NCI-H748 (cell line): ENCODE data around the gene THSD7B.

ENCODE experiments used
- DNase-seq: peaks from one replicate; lab custom pipeline; 2025; ENCODE audit not compliant: unreplicated experiment; lab: John Stamatoyannopoulos, UW

The THSD7B gene

DNA sequence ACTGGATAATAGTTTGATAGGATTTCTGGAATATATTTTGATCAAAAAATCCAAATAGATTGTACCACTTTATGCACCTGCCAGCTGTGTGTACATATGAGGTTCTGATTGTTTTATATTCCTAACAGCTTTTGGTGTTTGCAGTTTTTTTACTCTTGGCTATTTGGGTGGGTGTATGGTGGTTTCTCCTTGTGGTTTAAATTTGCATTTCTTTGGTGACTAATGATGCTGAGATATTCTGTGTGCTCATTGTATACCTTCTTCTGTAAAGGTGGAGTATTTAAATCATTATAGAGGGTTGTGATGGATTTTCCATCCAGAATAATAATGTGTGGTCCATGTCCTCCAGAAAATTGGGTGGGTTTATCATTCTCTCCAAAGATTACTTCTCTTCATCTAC lies 372.9 kb downstream of the THSD7B start:
- DNase-seq, result no peak

- DNase-seq, result no peak
These were observed 386.4 kb downstream of the THSD7B start for GRCh38 chr2:137151731-137152130.

- no peak for DNase-seq
These were observed 389.6 kb downstream of the THSD7B start for GRCh38 chr2:137154946-137155345.

DNA sequence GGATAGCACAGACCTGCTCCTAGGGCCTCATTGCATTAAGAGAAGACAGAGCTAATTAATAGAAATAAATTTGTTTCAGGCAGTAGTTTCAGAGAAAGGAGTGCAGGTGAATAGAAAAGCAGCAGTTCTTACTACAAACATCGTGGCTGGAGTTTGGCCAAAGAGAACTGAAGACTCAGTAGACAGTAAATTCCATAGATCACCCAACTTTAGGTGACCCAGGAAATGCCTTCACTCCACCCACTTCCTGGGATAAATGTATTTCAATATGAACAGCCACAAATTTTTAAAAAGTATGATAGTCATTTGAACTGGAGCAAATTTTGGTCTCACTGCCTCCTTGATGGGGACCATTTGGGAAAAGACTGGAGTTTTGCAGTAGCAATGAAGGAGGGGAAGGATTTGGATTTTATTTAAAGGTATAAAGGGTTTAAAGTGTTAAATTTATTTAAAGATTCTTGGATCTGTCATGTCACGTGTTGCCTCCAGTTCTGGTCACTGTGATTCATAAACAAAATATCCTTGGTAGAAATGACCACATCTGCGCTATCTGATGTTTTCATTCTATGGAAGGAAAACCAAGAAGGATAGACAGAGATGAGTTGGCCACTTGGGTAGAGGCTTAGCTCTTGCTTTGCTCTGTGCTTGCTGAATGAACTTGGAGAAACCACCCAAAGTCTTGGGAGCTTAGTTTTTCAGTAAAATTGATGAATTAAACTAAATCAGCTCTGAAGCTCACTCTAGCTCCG lies 390.2 kb downstream of the THSD7B start:
- DNase-seq, result no peak

- no peak for DNase-seq
These were observed 391.0 kb downstream of the THSD7B start for GRCh38 chr2:137156221-137156844.

GRCh38 chr2:137157851-137158250 lies 392.5 kb downstream of the THSD7B start:
- no peak for DNase-seq

- no peak for DNase-seq
These were observed 395.9 kb downstream of the THSD7B start for GRCh38 chr2:137161250-137161649.

GRCh38 chr2:137165968-137166367 lies 400.6 kb downstream of the THSD7B start:
- no peak for DNase-seq

DNA sequence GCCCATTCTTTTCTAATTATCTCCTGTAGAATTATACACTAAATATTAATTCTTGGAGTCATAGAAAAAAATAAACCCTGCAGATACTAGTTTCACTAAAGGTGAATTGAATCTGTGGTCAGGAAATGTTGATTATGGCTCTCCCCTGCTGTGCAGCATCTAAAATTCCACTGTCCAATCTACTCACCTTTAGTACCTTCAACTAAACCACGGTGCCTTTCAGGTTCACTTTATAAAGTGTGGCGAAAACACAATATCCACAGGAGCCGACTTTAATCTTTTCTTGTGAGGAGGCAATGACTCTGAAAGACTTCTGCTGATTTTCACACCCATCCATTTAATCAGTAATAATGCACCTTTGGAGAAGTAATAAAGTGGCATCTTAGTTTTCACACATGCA lies 402.3 kb downstream of the THSD7B start:
- no peak for DNase-seq

- no peak for DNase-seq
These were observed 403.2 kb downstream of the THSD7B start for GRCh38 chr2:137168552-137168951.

DNA sequence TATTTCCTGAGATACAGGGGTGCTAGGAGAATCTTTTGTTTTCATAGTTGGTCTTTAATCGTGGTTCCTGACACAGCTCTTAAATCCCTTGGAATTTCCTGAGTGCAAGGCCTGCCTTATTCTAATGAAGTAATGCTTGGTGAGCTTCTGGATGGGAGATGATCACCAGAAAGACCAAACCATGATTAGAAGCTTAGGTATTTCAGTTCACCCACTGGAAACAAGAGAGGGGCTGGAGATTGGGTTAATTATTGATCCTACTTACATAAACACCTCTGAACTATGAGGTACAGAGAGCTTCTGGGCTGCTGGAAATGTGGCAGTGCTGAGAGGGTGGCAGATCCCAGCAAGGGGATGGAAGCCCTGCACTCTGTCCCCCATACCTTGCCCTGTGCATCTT lies 406.8 kb downstream of the THSD7B start:
- no peak for DNase-seq

DNA sequence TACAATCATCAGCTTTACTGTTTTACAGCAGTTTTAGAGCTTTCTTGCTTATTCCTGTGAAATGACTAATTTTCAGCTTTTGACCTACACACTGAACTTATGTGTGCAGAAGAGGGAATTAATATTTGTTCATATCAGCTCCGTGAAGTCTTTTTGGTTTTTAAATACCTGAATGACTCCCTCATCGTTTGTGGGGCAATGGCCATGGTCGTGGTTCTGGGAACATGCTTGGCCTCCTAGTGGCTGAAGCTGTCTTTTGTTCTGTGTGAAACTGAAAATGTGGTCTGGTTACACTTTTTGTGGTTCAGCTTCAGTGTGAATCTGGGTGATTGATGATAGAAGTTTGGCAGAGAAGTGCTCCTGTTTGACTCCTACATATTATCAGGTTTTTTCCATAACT lies 408.1 kb downstream of the THSD7B start:
- no peak for DNase-seq

- DNase-seq, result no peak
These were observed 409.9 kb downstream of the THSD7B start for GRCh38 chr2:137175246-137175645.

GRCh38 chr2:137178951-137179377 lies 413.6 kb downstream of the THSD7B start:
- no peak for DNase-seq

DNA sequence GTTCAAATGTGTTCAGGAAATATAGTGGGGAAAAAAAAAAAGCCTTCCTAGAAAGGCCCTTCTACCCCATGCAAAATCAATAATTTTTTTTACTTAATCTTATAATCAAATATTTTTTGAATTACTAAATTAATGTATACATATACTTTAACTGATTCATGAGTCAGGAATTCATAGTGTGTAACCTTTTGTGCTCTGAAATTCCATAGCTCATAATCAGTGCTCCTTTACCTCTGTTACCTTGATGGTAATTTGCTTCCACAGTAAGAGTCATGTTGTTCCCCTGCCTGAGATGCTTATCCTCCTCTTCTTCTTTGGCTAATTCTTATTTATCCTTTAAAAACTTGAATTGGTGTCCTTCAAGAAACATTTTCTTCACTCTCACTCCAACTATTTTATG lies 414.2 kb downstream of the THSD7B start:
- DNase-seq, result no peak

DNA sequence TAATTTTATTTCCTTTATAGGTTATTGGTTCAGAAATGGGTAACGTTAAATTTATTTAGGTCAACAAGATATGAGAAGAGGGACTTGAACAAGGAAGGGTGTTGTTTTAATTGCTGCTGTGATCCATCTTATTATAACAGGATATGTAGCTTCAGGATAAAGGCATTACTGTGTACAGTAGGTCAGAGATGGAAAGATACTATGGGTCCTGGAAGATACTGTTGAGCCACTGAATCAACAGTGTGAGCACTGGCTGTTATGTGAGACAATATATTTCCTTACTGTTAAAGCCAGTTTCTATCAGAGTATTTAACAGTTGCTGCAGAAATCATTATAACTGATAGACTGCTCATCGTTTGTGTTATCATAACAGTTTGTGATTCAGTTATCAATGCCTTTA lies 414.7 kb downstream of the THSD7B start:
- DNase-seq, result no peak

DNA sequence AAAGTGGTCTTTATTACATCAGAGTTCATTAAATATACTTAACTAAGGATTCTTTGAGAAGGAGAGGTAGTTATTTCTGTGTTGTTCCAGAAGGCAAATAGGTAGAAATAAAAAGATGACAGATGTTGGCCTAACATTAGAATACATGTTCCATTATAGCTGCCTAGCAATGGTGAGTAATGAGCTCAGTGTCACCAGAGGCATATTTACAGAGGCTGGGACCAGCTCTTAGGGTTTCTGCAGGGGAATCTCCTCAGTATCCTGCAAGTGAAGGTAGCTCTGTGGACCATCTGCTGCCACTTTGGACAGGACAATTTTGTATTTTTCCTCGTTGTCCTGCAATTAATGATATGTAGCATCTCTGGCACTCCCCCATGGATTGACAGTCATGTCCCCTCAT lies 416.0 kb downstream of the THSD7B start:
- no peak for DNase-seq

- no peak for DNase-seq
These were observed 416.7 kb downstream of the THSD7B start for GRCh38 chr2:137182071-137182470.

DNA sequence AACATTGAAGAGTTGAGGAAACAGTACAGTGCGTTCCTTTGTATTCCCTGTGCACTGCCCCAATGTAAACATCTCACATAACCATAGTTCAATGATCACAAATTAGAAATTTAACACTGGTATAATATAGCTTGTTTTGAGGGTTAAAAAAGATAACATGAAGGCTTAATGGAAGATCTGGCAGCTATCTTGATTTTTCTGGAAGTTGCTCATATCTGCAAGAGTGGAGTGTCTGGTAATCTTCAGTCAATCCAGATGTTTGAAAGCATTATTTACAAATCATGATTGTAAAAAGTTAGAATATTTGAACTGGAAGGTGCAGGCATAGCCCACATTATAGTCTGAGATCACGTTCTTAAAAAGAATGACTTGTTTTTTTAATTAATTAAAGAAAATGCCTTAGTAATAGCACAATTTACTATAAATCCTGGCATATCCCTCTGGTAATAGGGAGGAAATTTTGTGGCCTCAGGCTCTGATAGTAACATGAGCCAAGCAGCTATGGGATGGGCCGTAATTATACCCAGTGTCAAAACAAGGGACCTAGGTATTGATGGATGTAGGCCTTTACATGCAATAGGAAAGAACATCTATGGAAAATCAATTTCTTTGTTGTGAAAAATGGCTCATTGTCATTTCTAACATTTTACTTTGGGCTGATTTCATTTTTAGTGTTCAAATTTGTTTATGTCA lies 418.0 kb downstream of the THSD7B start:
- DNase-seq, result peak; percentile 4

DNA sequence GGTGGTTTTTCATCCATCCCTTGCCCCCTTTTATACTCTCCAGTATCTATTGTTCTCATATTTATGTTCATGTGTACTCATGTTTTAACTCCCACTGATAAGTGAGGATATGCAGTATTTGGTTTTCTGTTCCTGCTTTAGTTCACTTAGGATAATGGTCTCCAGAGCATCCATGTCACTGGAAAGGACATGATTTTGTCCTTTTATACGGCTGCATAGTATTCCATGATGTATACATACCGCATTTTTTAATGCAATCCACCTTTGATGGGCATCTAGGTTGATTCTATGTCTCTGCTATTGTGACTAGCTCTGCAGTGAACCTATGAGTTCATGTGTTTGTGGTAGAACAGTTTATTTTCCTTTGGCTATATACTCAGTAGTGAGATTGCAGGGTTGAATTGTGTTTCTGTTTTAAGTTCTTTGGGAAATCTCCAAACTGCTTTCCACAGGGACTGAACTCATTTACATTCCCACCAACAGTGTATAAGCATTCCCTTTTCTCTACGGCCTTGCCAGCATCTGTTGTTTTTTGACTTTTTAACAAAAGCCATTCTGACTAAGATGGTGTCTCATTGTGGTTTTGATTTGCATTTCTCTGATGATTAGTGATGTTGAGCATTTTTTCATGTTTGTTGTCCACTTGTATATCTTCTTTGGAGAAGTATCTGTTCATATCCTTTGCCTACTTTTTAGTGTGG lies 420.2 kb downstream of the THSD7B start:
- no peak for DNase-seq

GRCh38 chr2:137187216-137187615 lies 421.9 kb downstream of the THSD7B start:
- no peak for DNase-seq
